Panc1 (cell line): ENCODE measurements around the gene CCN5. TPM values are rescaled to one million over a fixed set of nuclear protein-coding genes. Genes with fewer than 3 reads are reported as not detected.

ENCODE experiments used
- ATAC-seq: fragments of 200-7000 bp; cut with Tn5 transposase; 2 replicates; pipeline ENCODE4 v1.9.1; 2020; ENCODE audit warnings: mild to moderate bottlenecking, moderate library complexity
- BruUV-seq: library from RNA; stranded (reverse); fragments of 400-500 nt; replicated peaks from 2 replicates; lab custom pipeline; 2021; lab: Mats Ljungman, UMichigan
- CTCF ChIA-PET: fragments of 300-600 bp; sonication (Branson Sonifier 250); formaldehyde crosslinking; loops from one replicate; lab custom pipeline; 2022; ENCODE audit warnings: antibody characterized with exemption; lab: Charles Lee
- POLR2A ChIA-PET: fragments of 300-600 bp; sonication (Branson Sonifier 250); formaldehyde crosslinking; loops from one replicate; lab custom pipeline; 2022; ENCODE audit warnings: antibody characterized with exemption; lab: Charles Lee
- DNase-seq: peaks from one replicate; pipeline ENCODE4 v3.0.0-alpha.2; 2010; ENCODE audit warnings: low read depth, low spot score
- H3K27ac ChIP-seq: 2 replicates; pipeline ENCODE4 v1.5.1; 2011; ENCODE audit warnings: mild to moderate bottlenecking, low read length, inconsistent platforms
- H3K27me3 ChIP-seq: fragments of 200-500 bp; sonication (Bioruptor generic); 2 replicates; pipeline ENCODE4 v1.6.0; 2014; ENCODE audit warnings: low read length, inconsistent platforms; ENCODE audit not compliant: control insufficient read depth, insufficient read depth
- H3K36me3 ChIP-seq: fragments of 200-500 bp; sonication (Bioruptor generic); 2 replicates; pipeline ENCODE4 v1.5.1; 2014; ENCODE audit warnings: inconsistent platforms, mild to moderate bottlenecking, low read length, moderate library complexity; ENCODE audit not compliant: control insufficient read depth, insufficient read depth
- H3K4me1 ChIP-seq: 2 replicates; pipeline ENCODE4 v1.5.1; 2011; ENCODE audit warnings: inconsistent platforms, mild to moderate bottlenecking, low read length, moderate library complexity; ENCODE audit not compliant: control insufficient read depth, insufficient read depth
- H3K4me3 ChIP-seq, 2 experiments: 2 replicates each; pipeline ENCODE4 v1.5.1; 2011 to 2012; ENCODE audit warnings: low read depth in 2 of 2, low read length in 2 of 2, mild to moderate bottlenecking in 2 of 2, inconsistent platforms in 1 of 2, moderate library complexity in 1 of 2
- H3K9me3 ChIP-seq: fragments of 200-500 bp; sonication (Bioruptor generic); 2 replicates; pipeline ENCODE4 v1.5.1; 2014; ENCODE audit warnings: low read depth, mild to moderate bottlenecking, inconsistent platforms, low read length, moderate library complexity; ENCODE audit not compliant: control insufficient read depth, insufficient read depth
- POLR2AphosphoS5 ChIP-seq: IDR thresholded peaks from 2 replicates; pipeline ENCODE4 v1.6.1; 2012; ENCODE audit warnings: mild to moderate bottlenecking, low read depth, low read length, moderate library complexity
- SIN3A ChIP-seq: IDR thresholded peaks from 2 replicates; pipeline ENCODE4 v1.6.1; 2012; ENCODE audit warnings: low read depth, mild to moderate bottlenecking, low read length, moderate library complexity, borderline replicate concordance; ENCODE audit not compliant: insufficient read depth
- TCF7L2 ChIP-seq: IDR thresholded peaks from 2 replicates; pipeline ENCODE4 v1.6.1; 2011; ENCODE audit warnings: mild to moderate bottlenecking, low read depth, low read length, inconsistent platforms
- in situ Hi-C: cut with HindIII; loops from 2 replicates; pipeline ENCODE4 v1.10.0; 2016; ENCODE audit warnings: low sequenced_read_pairs, low pct_unique_long_range_greater_than_20kb
- intact Hi-C: fragments of 100-400 bp; cut with micrococcal nuclease; formaldehyde crosslinking; loops from one replicate; pipeline ENCODE4 v1.10.0; 2022; ENCODE audit not compliant: unreplicated experiment
- total RNA-seq: library from RNA; stranded (reverse); gene quantifications from one replicate; pipeline ENCODE4 v1.2.1, GENCODE V29; 2021; ENCODE audit not compliant: unreplicated experiment
- TF ChIP-seq, protein P1 (sequence below), 2 experiments: IDR thresholded peaks; 2 replicates each; pipeline ENCODE4 v1.6.1; 2011 to 2012; ENCODE audit warnings: low read depth in 2 of 2, control low read depth in 1 of 2, low read length in 1 of 2, mild to moderate bottlenecking in 1 of 2, moderate library complexity in 1 of 2; ENCODE audit not compliant: insufficient read depth in 1 of 2
- TF ChIP-seq, protein P2 (sequence below): fragments of 450-650 bp; IDR thresholded peaks from 2 replicates; pipeline ENCODE4 v1.5.1; 2017; ENCODE audit warnings: mild to moderate bottlenecking

CCN5 gene
- total RNA-seq, 1 experiment from 2014 or later = 15.2 TPM

- Histone ChIP-seq H3K27ac (peak overlapping the region; percentile 99), H3K36me3 (no peaks in the 10 kb centered on the region), H3K9me3 (peaks cover 6% of the 10 kb centered on the region), H3K4me1 (peaks cover 42% of the 10 kb centered on the region), H3K27me3 (no peaks in the 10 kb centered on the region), H3K4me3 (no peak overlapping the region)
- TF ChIP-seq SIN3A = no peak
- TF ChIP-seq, protein P1, sequence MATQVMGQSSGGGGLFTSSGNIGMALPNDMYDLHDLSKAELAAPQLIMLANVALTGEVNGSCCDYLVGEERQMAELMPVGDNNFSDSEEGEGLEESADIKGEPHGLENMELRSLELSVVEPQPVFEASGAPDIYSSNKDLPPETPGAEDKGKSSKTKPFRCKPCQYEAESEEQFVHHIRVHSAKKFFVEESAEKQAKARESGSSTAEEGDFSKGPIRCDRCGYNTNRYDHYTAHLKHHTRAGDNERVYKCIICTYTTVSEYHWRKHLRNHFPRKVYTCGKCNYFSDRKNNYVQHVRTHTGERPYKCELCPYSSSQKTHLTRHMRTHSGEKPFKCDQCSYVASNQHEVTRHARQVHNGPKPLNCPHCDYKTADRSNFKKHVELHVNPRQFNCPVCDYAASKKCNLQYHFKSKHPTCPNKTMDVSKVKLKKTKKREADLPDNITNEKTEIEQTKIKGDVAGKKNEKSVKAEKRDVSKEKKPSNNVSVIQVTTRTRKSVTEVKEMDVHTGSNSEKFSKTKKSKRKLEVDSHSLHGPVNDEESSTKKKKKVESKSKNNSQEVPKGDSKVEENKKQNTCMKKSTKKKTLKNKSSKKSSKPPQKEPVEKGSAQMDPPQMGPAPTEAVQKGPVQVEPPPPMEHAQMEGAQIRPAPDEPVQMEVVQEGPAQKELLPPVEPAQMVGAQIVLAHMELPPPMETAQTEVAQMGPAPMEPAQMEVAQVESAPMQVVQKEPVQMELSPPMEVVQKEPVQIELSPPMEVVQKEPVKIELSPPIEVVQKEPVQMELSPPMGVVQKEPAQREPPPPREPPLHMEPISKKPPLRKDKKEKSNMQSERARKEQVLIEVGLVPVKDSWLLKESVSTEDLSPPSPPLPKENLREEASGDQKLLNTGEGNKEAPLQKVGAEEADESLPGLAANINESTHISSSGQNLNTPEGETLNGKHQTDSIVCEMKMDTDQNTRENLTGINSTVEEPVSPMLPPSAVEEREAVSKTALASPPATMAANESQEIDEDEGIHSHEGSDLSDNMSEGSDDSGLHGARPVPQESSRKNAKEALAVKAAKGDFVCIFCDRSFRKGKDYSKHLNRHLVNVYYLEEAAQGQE (IDR thresholded peaks at IDR 0.05; ENCODE audit: insufficient read depth in 1 of 2, low read depth in 2 of 2, low read length in 1 of 2) = no peak
- no peak for TF ChIP-seq POLR2AphosphoS5
- TF ChIP-seq, protein P2, sequence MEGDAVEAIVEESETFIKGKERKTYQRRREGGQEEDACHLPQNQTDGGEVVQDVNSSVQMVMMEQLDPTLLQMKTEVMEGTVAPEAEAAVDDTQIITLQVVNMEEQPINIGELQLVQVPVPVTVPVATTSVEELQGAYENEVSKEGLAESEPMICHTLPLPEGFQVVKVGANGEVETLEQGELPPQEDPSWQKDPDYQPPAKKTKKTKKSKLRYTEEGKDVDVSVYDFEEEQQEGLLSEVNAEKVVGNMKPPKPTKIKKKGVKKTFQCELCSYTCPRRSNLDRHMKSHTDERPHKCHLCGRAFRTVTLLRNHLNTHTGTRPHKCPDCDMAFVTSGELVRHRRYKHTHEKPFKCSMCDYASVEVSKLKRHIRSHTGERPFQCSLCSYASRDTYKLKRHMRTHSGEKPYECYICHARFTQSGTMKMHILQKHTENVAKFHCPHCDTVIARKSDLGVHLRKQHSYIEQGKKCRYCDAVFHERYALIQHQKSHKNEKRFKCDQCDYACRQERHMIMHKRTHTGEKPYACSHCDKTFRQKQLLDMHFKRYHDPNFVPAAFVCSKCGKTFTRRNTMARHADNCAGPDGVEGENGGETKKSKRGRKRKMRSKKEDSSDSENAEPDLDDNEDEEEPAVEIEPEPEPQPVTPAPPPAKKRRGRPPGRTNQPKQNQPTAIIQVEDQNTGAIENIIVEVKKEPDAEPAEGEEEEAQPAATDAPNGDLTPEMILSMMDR = no peak
- TF ChIP-seq TCF7L2 = no peak
- no TSS peak for BruUV-seq
- POLR2A ChIA-PET = no interaction called here
- in situ Hi-C loops (no loop called here), intact Hi-C loops (no loop called here)
- CTCF ChIA-PET = no interaction called here
- DNase-seq (no peak), ATAC-seq (no peak)
These were observed 21.0 kb upstream of the CCN5 start for GRCh38 chr20:44694159-44694558.

DNA sequence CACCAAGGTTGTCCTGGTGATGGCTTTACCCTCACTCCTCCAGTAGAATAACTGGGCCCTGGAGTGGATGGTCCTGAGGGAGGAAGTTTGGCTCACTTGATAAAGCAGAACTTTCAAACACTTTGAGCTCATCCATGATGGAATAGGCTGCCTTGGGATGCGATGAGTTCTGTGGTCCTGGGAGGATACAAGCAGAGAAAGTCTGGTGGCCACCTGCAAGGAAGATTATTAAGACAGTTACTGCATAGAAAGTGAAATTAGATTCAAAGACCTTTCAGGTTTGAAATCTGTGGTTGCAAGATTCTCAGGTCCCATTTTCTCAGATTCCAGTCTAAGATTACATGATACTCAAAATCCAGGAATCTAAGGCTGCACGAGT, 19.9 kb upstream of the CCN5 start:
- TF ChIP-seq, protein P2 = no peak
- TF ChIP-seq, protein P1 (IDR thresholded peaks at IDR 0.05; ENCODE audit: insufficient read depth in 1 of 2, low read depth in 2 of 2, low read length in 1 of 2) = no peak
- no peak for TF ChIP-seq SIN3A
- no peak for TF ChIP-seq TCF7L2
- TF ChIP-seq POLR2AphosphoS5 = no peak
- in situ Hi-C loops = no loop called here
- ChIA-PET POLR2A (no interaction called here), CTCF (no interaction called here)
- intact Hi-C loops = no loop called here
- Histone ChIP-seq H3K36me3 (no peaks in the 10 kb centered on the region), H3K4me1 (peaks cover 42% of the 10 kb centered on the region), H3K4me3 (no peak overlapping the region), H3K27ac (peak overlapping the region; percentile 99), H3K9me3 (peaks cover 6% of the 10 kb centered on the region), H3K27me3 (no peaks in the 10 kb centered on the region)
- BruUV-seq = no TSS peak
- DNase-seq (no peak), ATAC-seq (no peak)
